ENCODE results near the gene TMEM108.

Gene TMEM108

DNA sequence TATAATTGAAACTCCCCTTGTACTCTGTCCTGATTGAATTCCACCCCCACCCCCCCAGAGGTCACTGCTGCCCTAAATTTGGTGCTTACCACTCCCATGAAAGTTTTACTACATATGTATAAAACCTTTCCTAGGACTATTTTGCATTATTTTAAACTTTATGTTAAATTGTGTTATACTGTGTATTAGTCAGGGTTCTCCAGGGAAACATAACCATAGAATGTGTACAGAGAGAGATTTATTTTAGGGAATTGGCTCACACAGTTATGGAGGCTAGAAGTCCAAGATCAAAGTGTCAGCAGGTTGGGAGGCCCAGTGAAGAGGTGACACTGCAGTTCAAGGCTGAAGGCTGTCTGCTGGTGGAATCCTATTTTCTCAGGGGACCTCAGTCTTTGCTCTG is 390.9 kb downstream of the TMEM108 start:
- no peak for DNase-seq

DNA sequence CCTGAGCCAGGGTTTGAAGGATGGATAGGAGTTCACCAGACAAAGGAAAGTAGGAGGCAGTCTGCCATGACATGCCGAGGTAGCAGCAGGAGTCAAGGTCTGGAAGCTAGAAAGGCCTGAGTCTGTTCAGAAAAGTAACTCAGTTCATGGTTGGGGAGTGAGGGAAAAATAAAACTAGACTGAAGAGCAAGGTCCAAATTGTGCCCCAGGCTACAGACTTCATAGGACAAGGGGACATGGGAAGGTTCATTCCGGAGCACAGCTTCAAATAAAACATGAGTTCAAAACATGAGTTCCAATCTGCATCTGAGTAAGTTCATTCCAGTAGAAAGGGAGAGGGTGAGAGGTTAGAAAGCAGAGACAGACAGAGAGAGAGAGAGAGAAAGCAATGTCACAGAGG is 401.4 kb downstream of the TMEM108 start:
- no peak for DNase-seq

GRCh38 chr3:133440652-133441051 is 402.5 kb downstream of the TMEM108 start:
- DNase-seq, result no peak

- no peak for DNase-seq
Measured at GRCh38 chr3:133441867-133442270, 403.7 kb downstream of the TMEM108 start.

- no peak for DNase-seq
Measured at GRCh38 chr3:133442518-133442917, 404.3 kb downstream of the TMEM108 start.

DNA sequence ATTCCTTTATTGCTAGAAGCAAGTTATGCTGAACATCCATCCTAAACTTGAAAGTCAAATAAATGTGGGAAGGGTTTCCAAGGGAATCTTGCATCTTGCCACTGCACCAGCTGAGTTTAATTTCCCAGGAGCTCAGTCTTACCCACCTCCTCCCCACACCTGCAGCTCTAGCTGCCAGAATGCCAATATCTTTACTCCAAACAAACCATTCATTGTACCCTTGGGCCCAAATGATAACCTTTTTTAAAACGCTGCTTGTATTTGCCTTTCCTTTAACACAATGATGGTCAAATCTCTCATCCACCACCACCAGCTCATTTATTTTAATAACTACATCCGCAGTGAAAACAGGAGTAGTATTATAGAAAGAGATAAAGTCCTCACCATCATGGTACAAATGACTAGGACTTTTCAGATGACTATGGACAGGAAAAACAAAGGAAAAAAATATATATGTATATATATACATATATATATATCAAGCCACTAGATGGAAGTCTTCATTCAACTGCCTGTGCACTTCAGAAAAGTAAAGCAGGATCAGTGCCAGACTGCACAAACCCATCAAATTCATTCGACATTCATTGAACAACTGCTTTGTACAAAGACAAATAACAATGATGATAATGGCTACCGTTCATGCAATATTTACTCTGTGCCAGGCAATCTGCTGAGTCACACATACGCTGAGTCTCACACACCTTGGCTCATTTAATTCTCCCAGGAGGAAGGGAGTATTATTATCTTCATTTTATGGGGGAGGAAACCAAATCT is 405.6 kb downstream of the TMEM108 start:
- DNase-seq, result peak; percentile 18

DNA sequence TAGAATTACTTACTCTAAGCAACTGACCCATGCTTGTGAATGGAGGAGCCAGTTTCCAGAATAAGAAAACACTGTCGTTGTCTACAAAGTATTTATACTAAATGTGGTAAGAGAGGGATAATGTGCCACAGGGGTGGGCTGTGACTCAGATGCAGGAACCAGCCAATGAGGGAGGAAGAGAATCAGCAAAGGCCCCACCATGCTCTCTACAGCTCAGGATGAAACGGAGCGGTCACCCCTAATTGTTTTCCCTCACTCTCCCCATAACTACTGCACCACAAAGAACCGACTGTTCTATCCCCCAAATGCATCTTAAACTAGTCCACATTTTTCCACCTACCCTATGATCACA is 406.2 kb downstream of the TMEM108 start:
- no peak for DNase-seq

GRCh38 chr3:133445108-133445507 is 406.9 kb downstream of the TMEM108 start:
- DNase-seq, result no peak
